ENCODE data around the gene BARX2. TPM values are rescaled to one million over a fixed set of nuclear protein-coding genes. Genes with fewer than 3 reads are reported as not detected.

The BARX2 gene
- total and polyA plus RNA-seq, 9 donors = 0.06 to 6.2 (median 0.35) TPM; not detected in 4

DNA sequence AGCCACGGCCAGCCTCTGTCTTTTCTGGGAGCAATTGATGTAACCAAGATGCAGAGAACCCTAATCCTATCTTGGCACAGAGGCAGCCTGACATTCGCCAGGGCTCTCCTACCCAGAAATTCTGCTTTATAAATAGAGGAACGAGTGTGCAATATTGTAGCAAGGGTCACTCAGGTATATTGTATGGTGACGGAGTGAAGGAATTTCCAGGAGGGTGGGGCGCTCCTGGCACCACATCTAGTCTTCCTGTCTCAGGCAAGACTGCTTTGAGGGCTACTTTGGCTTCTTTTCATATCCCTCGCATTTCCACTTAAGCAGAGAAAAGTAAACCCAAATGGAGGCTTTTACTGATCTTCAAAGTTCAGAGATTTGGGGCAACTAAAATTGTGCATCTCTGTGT, 114.4 kb downstream of the BARX2 start:
- no peaks in the 10 kb centered on the region for H3K27me3 ChIP-seq
- H3K27ac ChIP-seq = no peak overlapping the region
- intact Hi-C loops (cut with DNase I) = no loop called here
- DNase-seq = no peak
- no peak overlapping the region for H3K4me3 ChIP-seq
- H3K4me1 ChIP-seq (ENCODE audit: insufficient read depth) = no peaks in the 10 kb centered on the region
- WGBS, 3 donors = 65 to 78% (median 78%) methylated on average over 6 of the region's 6 CpGs
- no peaks in the 10 kb centered on the region for H3K36me3 ChIP-seq
- no peaks in the 10 kb centered on the region for H3K9me3 ChIP-seq
- TF ChIP-seq EP300 (IDR thresholded peaks at IDR 0.05) (no peak), POLR2A (IDR thresholded peaks at IDR 0.05) (no peak), CTCF (IDR thresholded peaks at IDR 0.05) (no peak)

DNA sequence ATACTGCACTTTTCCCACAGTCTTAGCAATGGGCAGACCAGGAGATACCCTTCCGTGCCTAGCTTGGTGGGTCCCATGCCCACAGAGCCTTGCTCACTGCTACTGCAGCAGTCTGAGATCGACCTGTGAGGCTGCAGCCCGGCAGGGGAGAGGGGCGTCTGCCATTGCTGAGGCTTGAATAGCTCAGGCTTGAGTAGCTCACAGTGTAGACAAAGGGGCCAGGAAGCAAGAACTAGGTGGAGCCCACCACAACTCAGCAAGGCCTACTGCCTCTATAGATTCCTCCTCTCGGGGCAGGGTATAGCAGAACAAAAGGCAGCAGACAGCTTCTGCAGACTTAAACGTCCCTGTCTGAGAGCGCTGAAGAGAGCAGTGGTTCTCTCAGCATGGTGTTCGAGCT, 118.1 kb downstream of the BARX2 start:
- H3K4me3 ChIP-seq = no peak overlapping the region

More for the DNA sequence above, 118.1 kb downstream of the BARX2 start:
- no peaks in the 10 kb centered on the region for H3K9me3 ChIP-seq
- H3K27me3 ChIP-seq = no peaks in the 10 kb centered on the region
- H3K36me3 ChIP-seq = no peaks in the 10 kb centered on the region
- no peak overlapping the region for H3K27ac ChIP-seq
- DNase-seq = no peak
- no peaks in the 10 kb centered on the region for H3K4me1 ChIP-seq (ENCODE audit: insufficient read depth)
- TF ChIP-seq EP300 (IDR thresholded peaks at IDR 0.05) (no peak), POLR2A (IDR thresholded peaks at IDR 0.05) (no peak), CTCF (IDR thresholded peaks at IDR 0.05) (no peak)
- WGBS, 3 donors = 84 to 94% (median 86%) methylated on average over 8 of the region's 8 CpGs
- intact Hi-C loops (cut with DNase I) = no loop called here

Other genes with a start within 250 kb of the BARX2 start
- gene ARHGAP32, start 183.5 kb upstream of the BARX2 start, total RNA-seq = 10 to 100 TPM; 22.3 to 34.8 (median 31.6) TPM
- 10 to 100 TPM in 1 of 2 donors, 1 to 10 TPM in 1; 5.9 to 12.4 TPM for gene ARHGAP32, start 183.5 kb upstream of the BARX2 start, polyA plus RNA-seq